RWPE2 (cell line): ENCODE results near the gene PEX19.

ENCODE experiments used
- ATAC-seq: fragments of 200-7000 bp; cut with Tn5 transposase; 3 replicates; pipeline ENCODE4 v1.9.1; 2021; ENCODE audit warnings: low read depth
- DNase-seq: peaks from one replicate; pipeline ENCODE4 v3.0.0-alpha.2; 2020; ENCODE audit warnings: low spot score
- H3K27ac ChIP-seq: fragments of 450-650 bp; 2 replicates; pipeline ENCODE4 v1.5.1; 2017; ENCODE audit warnings: mild to moderate bottlenecking; ENCODE audit not compliant: poor library complexity, severe bottlenecking
- H3K27me3 ChIP-seq: fragments of 250-450 bp; sonication (Bioruptor Pico); 2 replicates; pipeline ENCODE4 v1.5.1; 2021; ENCODE audit warnings: mild to moderate bottlenecking, moderate library complexity; ENCODE audit not compliant: insufficient read depth, poor library complexity, severe bottlenecking
- H3K36me3 ChIP-seq: fragments of 250-450 bp; sonication (Bioruptor Pico); 2 replicates; pipeline ENCODE4 v1.5.1; 2020; ENCODE audit warnings: low read depth, mild to moderate bottlenecking, moderate library complexity
- H3K4me1 ChIP-seq: fragments of 250-450 bp; sonication (Bioruptor Pico); 2 replicates; pipeline ENCODE4 v1.5.1; 2021; ENCODE audit warnings: mild to moderate bottlenecking, moderate library complexity; ENCODE audit not compliant: insufficient read depth, poor library complexity, severe bottlenecking
- H3K4me3 ChIP-seq: fragments of 250-450 bp; sonication (Bioruptor Pico); 2 replicates; pipeline ENCODE4 v1.5.1; 2021; ENCODE audit warnings: mild to moderate bottlenecking, moderate library complexity; ENCODE audit not compliant: severe bottlenecking
- H3K9me3 ChIP-seq: fragments of 250-450 bp; sonication (Bioruptor Pico); 2 replicates; pipeline ENCODE4 v1.5.1; 2021; ENCODE audit warnings: mild to moderate bottlenecking, moderate library complexity; ENCODE audit not compliant: severe bottlenecking
- CTCF ChIP-seq: fragments of 450-650 bp; IDR thresholded peaks from one replicate; pipeline ENCODE4 v1.5.1; 2017; ENCODE audit warnings: mild to moderate bottlenecking, moderate library complexity; ENCODE audit not compliant: poor library complexity, severe bottlenecking

Gene PEX19

GRCh38 chr1:160308451-160309184 is 23.7 kb upstream of the PEX19 start:
- no peak for ATAC-seq
- no peak overlapping the region for H3K27ac ChIP-seq
- no peak overlapping the region for H3K4me3 ChIP-seq

GRCh38 chr1:160307118-160307791 is 22.3 kb upstream of the PEX19 start:
- no peak for DNase-seq
- Histone ChIP-seq H3K36me3 (peaks cover 97% of the 10 kb centered on the region), H3K9me3 (no peaks in the 10 kb centered on the region), H3K4me3 (no peak overlapping the region), H3K4me1 (no peaks in the 10 kb centered on the region), H3K27ac (no peak overlapping the region), H3K27me3 (no peaks in the 10 kb centered on the region)
- no peak for ATAC-seq
- no peak for TF ChIP-seq CTCF

More at GRCh38 chr1:160308451-160309184, 23.7 kb upstream of the PEX19 start:
- no peaks in the 10 kb centered on the region for H3K27me3 ChIP-seq
- DNase-seq, result no peak
- no peaks in the 10 kb centered on the region for H3K9me3 ChIP-seq
- no peak for TF ChIP-seq CTCF
- no peaks in the 10 kb centered on the region for H3K4me1 ChIP-seq
- H3K36me3 ChIP-seq, result peaks cover 100% of the 10 kb centered on the region

GRCh38 chr1:160300173-160300572 is 15.2 kb upstream of the PEX19 start:
- Histone ChIP-seq H3K4me3 (no peak overlapping the region), H3K4me1 (no peaks in the 10 kb centered on the region), H3K27me3 (no peaks in the 10 kb centered on the region), H3K27ac (no peak overlapping the region), H3K36me3 (peaks cover 97% of the 10 kb centered on the region), H3K9me3 (no peaks in the 10 kb centered on the region)
- no peak for TF ChIP-seq CTCF
- DNase-seq (no peak), ATAC-seq (no peak)

- no peak overlapping the region for H3K27ac ChIP-seq
- ATAC-seq, result no peak
- H3K4me1 ChIP-seq, result no peaks in the 10 kb centered on the region
- TF ChIP-seq CTCF, result no peak
- H3K9me3 ChIP-seq, result no peaks in the 10 kb centered on the region
- DNase-seq, result no peak
- no peak overlapping the region for H3K4me3 ChIP-seq
- no peaks in the 10 kb centered on the region for H3K27me3 ChIP-seq
- peaks cover 100% of the 10 kb centered on the region for H3K36me3 ChIP-seq
Measured at GRCh38 chr1:160296036-160296435, 11.1 kb upstream of the PEX19 start.
